ENCODE measurements around the gene SLC25A23. TPM values are rescaled to one million over a fixed set of nuclear protein-coding genes. Genes with fewer than 3 reads are reported as not detected.

Gene SLC25A23
- total RNA-seq, 1 donor from 2014 or later = 30.2 TPM

- Mint-ChIP-seq H3K36me3 (ENCODE audit: unreplicated experiment) (peaks cover 22% of the 10 kb centered on the region), H3K9me3 (ENCODE audit: unreplicated experiment) (peaks cover 1% of the 10 kb centered on the region), H3K27me3 (ENCODE audit: unreplicated experiment) (no peaks in the 10 kb centered on the region), H3K4me1 (ENCODE audit: low read depth, unreplicated experiment) (no peaks in the 10 kb centered on the region), H3K4me3 (ENCODE audit: unreplicated experiment) (no peak overlapping the region), H3K27ac (ENCODE audit: unreplicated experiment) (no peak overlapping the region)
- no peak for DNase-seq
- TF ChIP-seq, protein P1, sequence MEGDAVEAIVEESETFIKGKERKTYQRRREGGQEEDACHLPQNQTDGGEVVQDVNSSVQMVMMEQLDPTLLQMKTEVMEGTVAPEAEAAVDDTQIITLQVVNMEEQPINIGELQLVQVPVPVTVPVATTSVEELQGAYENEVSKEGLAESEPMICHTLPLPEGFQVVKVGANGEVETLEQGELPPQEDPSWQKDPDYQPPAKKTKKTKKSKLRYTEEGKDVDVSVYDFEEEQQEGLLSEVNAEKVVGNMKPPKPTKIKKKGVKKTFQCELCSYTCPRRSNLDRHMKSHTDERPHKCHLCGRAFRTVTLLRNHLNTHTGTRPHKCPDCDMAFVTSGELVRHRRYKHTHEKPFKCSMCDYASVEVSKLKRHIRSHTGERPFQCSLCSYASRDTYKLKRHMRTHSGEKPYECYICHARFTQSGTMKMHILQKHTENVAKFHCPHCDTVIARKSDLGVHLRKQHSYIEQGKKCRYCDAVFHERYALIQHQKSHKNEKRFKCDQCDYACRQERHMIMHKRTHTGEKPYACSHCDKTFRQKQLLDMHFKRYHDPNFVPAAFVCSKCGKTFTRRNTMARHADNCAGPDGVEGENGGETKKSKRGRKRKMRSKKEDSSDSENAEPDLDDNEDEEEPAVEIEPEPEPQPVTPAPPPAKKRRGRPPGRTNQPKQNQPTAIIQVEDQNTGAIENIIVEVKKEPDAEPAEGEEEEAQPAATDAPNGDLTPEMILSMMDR (IDR thresholded peaks at IDR 0.05; ENCODE audit: partially characterized antibody, unreplicated experiment) = no peak
These were observed 9.4 kb downstream of the SLC25A23 start for GRCh38 chr19:6450166-6450565.

- Mint-ChIP-seq H3K36me3 (ENCODE audit: unreplicated experiment) (peaks cover 13% of the 10 kb centered on the region), H3K27me3 (ENCODE audit: unreplicated experiment) (no peaks in the 10 kb centered on the region), H3K9me3 (ENCODE audit: unreplicated experiment) (peaks cover 1% of the 10 kb centered on the region), H3K27ac (ENCODE audit: unreplicated experiment) (no peak overlapping the region), H3K4me3 (ENCODE audit: unreplicated experiment) (no peak overlapping the region), H3K4me1 (ENCODE audit: low read depth, unreplicated experiment) (no peaks in the 10 kb centered on the region)
- TF ChIP-seq, protein P1 (IDR thresholded peaks at IDR 0.05; ENCODE audit: partially characterized antibody, unreplicated experiment) = no peak
- DNase-seq = no peak
These were observed 11.5 kb downstream of the SLC25A23 start for GRCh38 chr19:6448045-6448444.

DNA sequence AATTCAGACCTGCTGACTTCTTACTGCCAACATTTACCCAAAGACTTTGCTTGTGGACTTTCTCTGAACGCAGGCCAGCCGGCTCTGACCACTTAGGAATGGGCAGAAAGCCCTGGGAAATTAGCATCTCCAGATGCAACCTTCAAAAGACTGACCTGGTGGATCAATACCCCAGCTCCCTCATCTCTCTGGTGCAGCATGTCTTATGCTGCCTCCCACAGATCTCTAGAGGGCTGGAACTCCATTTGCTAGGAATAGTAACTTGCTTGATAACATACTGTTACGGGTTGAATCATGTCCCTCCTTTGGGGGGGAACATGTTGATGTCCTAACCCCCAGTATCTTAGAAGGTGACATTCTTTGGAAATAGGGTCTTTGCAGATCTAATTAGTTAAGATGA, 13.1 kb downstream of the SLC25A23 start:
- TF ChIP-seq, protein P1 (IDR thresholded peaks at IDR 0.05; ENCODE audit: partially characterized antibody, unreplicated experiment) = no peak
- no peak for DNase-seq
- H3K9me3 Mint-ChIP-seq (ENCODE audit: unreplicated experiment) = no peaks in the 10 kb centered on the region
- no peak overlapping the region for H3K4me3 Mint-ChIP-seq (ENCODE audit: unreplicated experiment)
- peaks cover 2% of the 10 kb centered on the region for H3K27me3 Mint-ChIP-seq (ENCODE audit: unreplicated experiment)
- H3K27ac Mint-ChIP-seq (ENCODE audit: unreplicated experiment) = no peak overlapping the region
- H3K36me3 Mint-ChIP-seq (ENCODE audit: unreplicated experiment) = peaks cover 8% of the 10 kb centered on the region
- H3K4me1 Mint-ChIP-seq (ENCODE audit: low read depth, unreplicated experiment) = no peaks in the 10 kb centered on the region

DNA sequence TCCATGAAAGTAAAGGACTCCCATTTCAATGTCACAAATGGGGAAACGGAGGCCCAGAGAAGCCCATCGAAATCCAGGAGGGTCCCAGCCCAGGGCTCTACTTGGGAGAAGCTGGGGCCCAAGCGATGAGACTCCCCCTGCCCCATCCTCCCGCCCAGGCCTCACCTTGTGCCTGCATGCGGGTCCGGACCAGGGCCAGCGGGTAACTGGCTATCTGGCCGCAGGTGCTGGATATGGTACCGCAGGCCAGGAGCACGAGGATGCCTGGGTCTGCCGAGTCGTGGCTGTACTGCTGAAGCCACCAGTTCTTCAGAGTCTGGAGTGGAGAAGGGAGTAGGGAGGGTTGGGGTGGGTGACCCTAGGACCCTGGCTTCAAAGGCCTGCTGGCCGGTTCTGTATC, 15.6 kb downstream of the SLC25A23 start:
- no peaks in the 10 kb centered on the region for H3K4me1 Mint-ChIP-seq (ENCODE audit: low read depth, unreplicated experiment)
- no peak overlapping the region for H3K4me3 Mint-ChIP-seq (ENCODE audit: unreplicated experiment)
- peaks cover 8% of the 10 kb centered on the region for H3K27me3 Mint-ChIP-seq (ENCODE audit: unreplicated experiment)
- no peaks in the 10 kb centered on the region for H3K9me3 Mint-ChIP-seq (ENCODE audit: unreplicated experiment)
- no peak for DNase-seq
- H3K36me3 Mint-ChIP-seq (ENCODE audit: unreplicated experiment) = peaks cover 8% of the 10 kb centered on the region
- TF ChIP-seq, protein P1 (IDR thresholded peaks at IDR 0.05; ENCODE audit: partially characterized antibody, unreplicated experiment) = no peak
- no peak overlapping the region for H3K27ac Mint-ChIP-seq (ENCODE audit: unreplicated experiment)

GRCh38 chr19:6442087-6442688, 17.4 kb downstream of the SLC25A23 start:
- Mint-ChIP-seq H3K27ac (ENCODE audit: unreplicated experiment) (no peak overlapping the region), H3K9me3 (ENCODE audit: unreplicated experiment) (peaks cover 1% of the 10 kb centered on the region), H3K4me3 (ENCODE audit: unreplicated experiment) (no peak overlapping the region), H3K4me1 (ENCODE audit: low read depth, unreplicated experiment) (no peaks in the 10 kb centered on the region), H3K27me3 (ENCODE audit: unreplicated experiment) (peaks cover 8% of the 10 kb centered on the region), H3K36me3 (ENCODE audit: unreplicated experiment) (peaks cover 8% of the 10 kb centered on the region)
- TF ChIP-seq, protein P1 (IDR thresholded peaks at IDR 0.05; ENCODE audit: partially characterized antibody, unreplicated experiment) = no peak
- no peak for DNase-seq
